Lung (tissue), 12 donors: ENCODE data around the gene IL1F10. TPM values are rescaled to one million over a fixed set of nuclear protein-coding genes. Genes with fewer than 3 reads are reported as not detected.

Source experiments
- ATAC-seq: fragments of 200-7000 bp; cut with Tn5 transposase; one replicate; pipeline ENCODE4 v1.9.1; 2020; ENCODE audit warnings: moderate number of reproducible peaks; ENCODE audit not compliant: insufficient read depth, low FRiP score
- DNase-seq, 3 donors: peaks; one replicate each; pipeline ENCODE4 v3.0.0-alpha.2; 2013 to 2017
- H3K27ac ChIP-seq, 2 donors: one replicate each; pipeline ENCODE4 v1.5.1; 2013; ENCODE audit warnings: mild to moderate bottlenecking in 2 of 2, moderate library complexity in 2 of 2, control low read depth in 1 of 2, inconsistent platforms in 1 of 2, low read depth in 1 of 2, low read length in 1 of 2
- H3K27me3 ChIP-seq, 3 donors: one replicate each; pipeline ENCODE4 v1.5.1; 2013; ENCODE audit warnings: low read length in 2 of 3; ENCODE audit not compliant: control insufficient read depth in 3 of 3, insufficient read depth in 3 of 3
- H3K36me3 ChIP-seq, 4 donors: one replicate each; pipeline ENCODE4 v1.5.1; 2013; ENCODE audit warnings: low read length in 4 of 4, mild to moderate bottlenecking in 1 of 4, moderate library complexity in 1 of 4; ENCODE audit not compliant: control insufficient read depth in 4 of 4, insufficient read depth in 4 of 4
- H3K4me1 ChIP-seq, 5 donors: one replicate each; pipeline ENCODE4 v1.5.1; 2013; ENCODE audit warnings: low read length in 5 of 5, mild to moderate bottlenecking in 2 of 5, moderate library complexity in 1 of 5; ENCODE audit not compliant: control insufficient read depth in 5 of 5, insufficient read depth in 5 of 5
- H3K4me3 ChIP-seq: one replicate; pipeline ENCODE4 v1.5.1; 2013; ENCODE audit warnings: mild to moderate bottlenecking, control low read depth, moderate library complexity
- H3K9ac ChIP-seq, 2 donors: one replicate each; pipeline ENCODE4 v1.5.1; 2013; ENCODE audit warnings: low read length in 2 of 2, control low read depth in 1 of 2; ENCODE audit not compliant: insufficient read depth in 1 of 2
- H3K9me3 ChIP-seq, 4 donors: one replicate each; pipeline ENCODE4 v1.5.1; 2013; ENCODE audit warnings: low read length in 3 of 4, mild to moderate bottlenecking in 1 of 4, moderate library complexity in 1 of 4; ENCODE audit not compliant: control insufficient read depth in 4 of 4, insufficient read depth in 3 of 4
- CTCF ChIP-seq: IDR thresholded peaks from 2 replicates; pipeline ENCODE4 v1.5.1; 2012; ENCODE audit warnings: mild to moderate bottlenecking; ENCODE audit errors: control extremely low read depth, extremely low read depth
- WGBS, 2 donors: extraction: QIAGEN DNeasy Blood & Tissue Kit; methylation state at CpG; one replicate each; pipeline ENCODE4 v1.1.7; 2013; 5-methylcytosine and 5-hydroxymethylcytosine counted together
- polyA plus RNA-seq, 2 donors: library from polyadenylated mRNA; stranded (reverse); fragments of 200-250 nt; gene quantifications; one replicate each; pipeline ENCODE4 v1.2.1, GENCODE V29; 2013
- total RNA-seq, 2 donors: library from RNA; depleted of rRNA in 1 of 2; stranded (reverse); fragments of >200 nt in 1 of 2; gene quantifications; one replicate each; pipeline ENCODE4 v1.2.1, GENCODE V29; 2014 to 2021
- donor health status: control.
- donor health status: control.
- donor health status: Bipolar disorder and iron deficiency.
- donor health status: healthy.
- donor health status: DM: yes; HTN: yes; CAD: no.

IL1F10 gene
- total and polyA plus RNA-seq, 4 donors: not detected

- Histone ChIP-seq H3K9me3 (peaks cover 0 to 1% (median 0%) of the 10 kb centered on the region in 4 donors), H3K27me3 (peaks cover 0 to 4% (median 0%) of the 10 kb centered on the region in 3 donors), H3K27ac (no peak overlapping the region), H3K36me3 (no peaks in the 10 kb centered on the region), H3K4me3 (no peak overlapping the region), H3K9ac (no peak overlapping the region), H3K4me1 (peaks cover 0 to 3% (median 0%) of the 10 kb centered on the region in 5 donors)
- DNase-seq (no peak), ATAC-seq (no peak)
- 87 to 94% methylated on average over 1 of the region's 1 CpG for WGBS, 2 donors
- no peak for TF ChIP-seq CTCF
Measured at GRCh38 chr2:113064898-113065297, 2.9 kb upstream of the IL1F10 start.

GRCh38 chr2:113068249-113068648 lies 479 bp downstream of the IL1F10 start:
- DNase-seq (no peak), ATAC-seq (no peak)
- TF ChIP-seq CTCF: no peak
- H3K4me3 ChIP-seq: no peak overlapping the region
- WGBS, 2 donors: 82 to 99% methylated on average over 2 of the region's 2 CpGs
- H3K36me3 ChIP-seq: no peaks in the 10 kb centered on the region
- peaks cover 0 to 9% (median under 1%) of the 10 kb centered on the region in 5 donors for H3K4me1 ChIP-seq
- peaks cover 0 to 1% (median 0%) of the 10 kb centered on the region in 4 donors for H3K9me3 ChIP-seq
- no peak overlapping the region for H3K9ac ChIP-seq
- H3K27ac ChIP-seq: no peak overlapping the region
- H3K27me3 ChIP-seq: no peaks in the 10 kb centered on the region

- no peak overlapping the region for H3K27ac ChIP-seq
- no peak overlapping the region for H3K9ac ChIP-seq
- no peak overlapping the region for H3K4me3 ChIP-seq
- no peaks in the 10 kb centered on the region for H3K36me3 ChIP-seq
- TF ChIP-seq CTCF: no peak
- peaks cover 0 to 14% (median 3%) of the 10 kb centered on the region in 5 donors for H3K4me1 ChIP-seq
- H3K9me3 ChIP-seq: peaks cover 0 to 1% (median 0%) of the 10 kb centered on the region in 4 donors
- no peaks in the 10 kb centered on the region for H3K27me3 ChIP-seq
- ATAC-seq: no peak
- WGBS, 2 donors: 34 to 55% methylated on average over 5 of the region's 5 CpGs
- peak in 2 of 3 donors; percentile 20 to 48 for DNase-seq
Measured at GRCh38 chr2:113068706-113069485, 1.1 kb downstream of the IL1F10 start.
